ENCODE results near the gene ABCC1. TPM values are rescaled to one million over a fixed set of nuclear protein-coding genes. Genes with fewer than 3 reads are reported as not detected.
"Not testable (repeated sequence)": the region's sequence is repeated elsewhere in the genome, so short reads cannot be mapped to it uniquely, and the experiment has no call there.

The ABCC1 gene
- total RNA-seq, 2 donors from 2014 or later = 15.2 to 27.5 TPM

DNA sequence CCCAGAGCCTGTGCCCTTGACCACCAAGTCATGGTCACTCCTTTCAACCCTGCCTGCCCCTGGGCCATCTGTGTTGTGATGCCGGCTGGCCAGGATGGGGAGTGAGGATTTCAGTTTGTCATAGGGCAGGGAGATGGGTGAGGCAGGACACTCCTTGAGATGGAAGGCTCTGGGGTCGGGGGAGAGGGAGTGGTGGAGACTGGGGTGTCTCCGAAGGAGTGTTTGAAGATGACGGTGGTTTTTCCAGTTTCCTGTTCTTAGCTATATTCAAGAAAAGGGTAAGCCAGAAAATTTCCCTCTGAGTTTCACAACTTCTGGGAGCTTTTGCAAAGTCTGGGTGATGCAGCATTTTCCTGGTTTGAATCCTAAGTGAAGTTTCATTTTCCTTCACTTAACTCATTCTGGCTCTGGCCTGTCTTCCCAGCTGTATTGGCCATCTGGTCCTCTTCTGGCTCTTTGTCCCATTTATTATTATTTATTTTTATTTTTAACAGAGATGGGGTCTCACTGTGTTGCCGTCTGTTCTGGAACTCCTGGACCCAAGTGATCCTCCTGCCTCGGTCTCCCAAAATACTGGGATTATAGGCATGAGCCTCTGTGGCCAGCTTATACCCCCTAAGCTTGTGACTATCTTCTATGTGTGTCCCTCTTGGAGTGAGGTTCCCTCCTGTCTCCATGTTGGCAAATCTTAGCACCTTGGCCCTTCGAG is 27.7 kb downstream of the ABCC1 start:
- TF ChIP-seq, protein P1, sequence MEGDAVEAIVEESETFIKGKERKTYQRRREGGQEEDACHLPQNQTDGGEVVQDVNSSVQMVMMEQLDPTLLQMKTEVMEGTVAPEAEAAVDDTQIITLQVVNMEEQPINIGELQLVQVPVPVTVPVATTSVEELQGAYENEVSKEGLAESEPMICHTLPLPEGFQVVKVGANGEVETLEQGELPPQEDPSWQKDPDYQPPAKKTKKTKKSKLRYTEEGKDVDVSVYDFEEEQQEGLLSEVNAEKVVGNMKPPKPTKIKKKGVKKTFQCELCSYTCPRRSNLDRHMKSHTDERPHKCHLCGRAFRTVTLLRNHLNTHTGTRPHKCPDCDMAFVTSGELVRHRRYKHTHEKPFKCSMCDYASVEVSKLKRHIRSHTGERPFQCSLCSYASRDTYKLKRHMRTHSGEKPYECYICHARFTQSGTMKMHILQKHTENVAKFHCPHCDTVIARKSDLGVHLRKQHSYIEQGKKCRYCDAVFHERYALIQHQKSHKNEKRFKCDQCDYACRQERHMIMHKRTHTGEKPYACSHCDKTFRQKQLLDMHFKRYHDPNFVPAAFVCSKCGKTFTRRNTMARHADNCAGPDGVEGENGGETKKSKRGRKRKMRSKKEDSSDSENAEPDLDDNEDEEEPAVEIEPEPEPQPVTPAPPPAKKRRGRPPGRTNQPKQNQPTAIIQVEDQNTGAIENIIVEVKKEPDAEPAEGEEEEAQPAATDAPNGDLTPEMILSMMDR (IDR thresholded peaks at IDR 0.05) = no peak
- H3K27me3 ChIP-seq = no peaks in the 10 kb centered on the region
- H3K4me1 ChIP-seq = peaks cover 0 to 50% of the 10 kb centered on the region in 2 donors
- H3K36me3 ChIP-seq = no peaks in the 10 kb centered on the region
- H3K4me3 ChIP-seq = no peak overlapping the region
- peak; percentile 85 for DNase-seq (ENCODE audit: low spot score)
- H3K9me3 ChIP-seq = peaks cover 0 to 18% of the 10 kb centered on the region in 2 donors
- peak overlapping the region; percentile 70 to 84 for H3K27ac ChIP-seq

DNA sequence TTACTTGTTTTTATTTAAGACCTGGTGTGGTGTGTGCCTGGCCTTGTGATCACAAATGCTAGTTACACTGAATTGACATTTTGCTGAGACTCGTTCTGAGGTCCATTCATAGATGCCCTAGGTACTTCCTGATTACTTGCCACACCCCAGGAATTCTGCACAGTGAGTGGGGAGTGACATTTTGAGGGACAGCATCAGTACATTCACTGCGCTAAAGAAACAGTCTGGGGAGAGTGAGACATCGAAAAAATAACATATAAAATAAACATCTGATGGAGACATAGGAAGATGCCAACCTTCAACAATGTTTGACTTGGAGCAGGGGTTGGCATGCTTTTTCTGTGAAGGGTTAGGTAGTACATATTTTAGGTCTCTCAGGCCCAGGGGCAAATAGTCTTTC is 30.4 kb downstream of the ABCC1 start:
- TF ChIP-seq, protein P1 (IDR thresholded peaks at IDR 0.05) = no peak
- Histone ChIP-seq H3K9me3 (peaks cover 0 to 9% of the 10 kb centered on the region in 2 donors), H3K4me1 (peaks cover 0 to 45% of the 10 kb centered on the region in 2 donors), H3K27me3 (no peaks in the 10 kb centered on the region), H3K36me3 (no peaks in the 10 kb centered on the region), H3K27ac (no peak overlapping the region), H3K4me3 (no peak overlapping the region)
- DNase-seq (ENCODE audit: low spot score) = no peak

DNA sequence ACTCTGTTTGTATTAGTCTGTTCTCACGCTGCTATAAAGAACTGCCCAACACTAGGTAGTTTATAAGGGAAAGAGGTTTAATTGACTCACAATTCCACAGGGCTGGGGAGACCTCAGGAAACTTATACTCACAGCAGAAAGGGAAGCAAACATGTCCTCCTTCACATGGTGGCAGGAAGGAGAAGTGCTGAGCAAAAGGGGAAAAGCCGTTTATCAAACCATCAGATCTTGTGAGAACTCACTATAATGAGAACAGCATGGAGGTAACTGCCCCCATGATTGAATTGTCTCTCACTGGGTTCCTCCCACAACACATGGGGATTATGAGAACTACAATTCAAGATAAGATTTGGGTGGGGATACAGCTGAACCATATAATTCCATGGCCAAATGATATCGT is 30.9 kb downstream of the ABCC1 start:
- H3K27ac ChIP-seq = no peak overlapping the region
- no peaks in the 10 kb centered on the region for H3K27me3 ChIP-seq
- H3K36me3 ChIP-seq = no peaks in the 10 kb centered on the region
- H3K9me3 ChIP-seq = peaks cover 0 to 9% of the 10 kb centered on the region in 2 donors
- H3K4me1 ChIP-seq = peaks cover 0 to 40% of the 10 kb centered on the region in 2 donors
- no peak overlapping the region for H3K4me3 ChIP-seq
- DNase-seq (ENCODE audit: low spot score) = no peak
- TF ChIP-seq, protein P1 (IDR thresholded peaks at IDR 0.05) = no peak

DNA sequence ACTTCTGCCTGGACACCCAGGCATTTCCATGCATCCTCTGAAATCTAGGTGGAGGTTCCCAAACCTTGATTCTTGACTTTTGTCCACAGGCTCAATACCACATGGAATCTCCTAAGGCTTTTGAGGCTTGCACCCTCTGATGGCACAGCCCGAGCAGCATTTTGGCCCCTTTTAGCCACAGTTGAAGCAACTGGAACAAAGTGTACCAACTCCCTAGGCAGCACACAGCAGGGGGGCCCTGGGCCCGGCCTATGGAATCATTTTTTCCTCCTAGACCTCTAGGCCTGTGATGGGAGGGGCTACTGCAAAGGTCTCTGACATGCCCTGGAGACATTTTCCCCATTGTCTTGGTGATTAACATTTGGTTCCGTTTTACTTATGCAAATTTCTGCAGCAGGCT is 32.0 kb downstream of the ABCC1 start:
- H3K4me1 ChIP-seq = peaks cover 0 to 31% of the 10 kb centered on the region in 2 donors
- H3K4me3 ChIP-seq = no peak overlapping the region
- no peaks in the 10 kb centered on the region for H3K36me3 ChIP-seq
- TF ChIP-seq, protein P1 (IDR thresholded peaks at IDR 0.05) = no peak
- no peak overlapping the region for H3K27ac ChIP-seq
- H3K27me3 ChIP-seq = no peaks in the 10 kb centered on the region
- H3K9me3 ChIP-seq = peaks cover 0 to 9% of the 10 kb centered on the region in 2 donors
- DNase-seq (ENCODE audit: low spot score) = no peak

DNA sequence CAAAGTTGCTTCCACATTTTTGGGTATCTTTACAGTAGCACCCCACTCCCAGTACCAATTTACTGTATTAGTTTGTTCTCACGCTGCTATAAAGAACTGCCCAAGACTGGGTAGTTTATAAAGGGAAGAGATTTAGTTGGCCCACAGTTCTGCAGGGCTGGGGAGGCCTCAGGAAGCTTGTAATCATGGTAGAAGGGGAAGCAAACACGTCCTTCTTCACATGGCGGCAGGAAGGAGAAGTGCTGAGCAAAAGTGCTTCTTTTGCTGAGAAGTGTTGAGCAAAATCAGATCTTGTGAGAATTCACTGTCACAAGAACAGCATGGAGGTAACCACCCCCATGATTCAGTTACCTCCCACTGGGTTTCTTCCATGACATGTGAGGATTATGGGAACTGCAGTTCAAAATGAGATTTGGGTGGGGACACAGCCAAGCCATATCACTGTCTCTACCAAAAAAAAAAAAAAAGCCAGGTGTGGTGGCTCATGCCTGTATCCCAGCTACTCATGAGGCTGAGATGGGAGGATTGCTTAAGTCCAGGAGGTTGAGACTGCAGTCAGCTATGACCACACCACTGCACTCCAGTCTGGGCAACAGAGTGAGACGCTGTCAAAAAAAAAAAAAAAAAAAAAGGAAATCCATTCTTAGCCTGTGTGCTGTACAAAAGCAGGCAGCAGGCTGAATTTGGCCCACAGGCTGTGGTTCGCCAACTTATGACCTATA is 32.9 kb downstream of the ABCC1 start:
- DNase-seq (ENCODE audit: low spot score); H3K4me3 ChIP-seq; H3K27ac ChIP-seq; H3K36me3 ChIP-seq; H3K27me3 ChIP-seq; H3K9me3 ChIP-seq: not testable (repeated sequence)
- H3K4me1 ChIP-seq = peaks cover 0 to 25% of the 10 kb centered on the region in 2 donors

DNA sequence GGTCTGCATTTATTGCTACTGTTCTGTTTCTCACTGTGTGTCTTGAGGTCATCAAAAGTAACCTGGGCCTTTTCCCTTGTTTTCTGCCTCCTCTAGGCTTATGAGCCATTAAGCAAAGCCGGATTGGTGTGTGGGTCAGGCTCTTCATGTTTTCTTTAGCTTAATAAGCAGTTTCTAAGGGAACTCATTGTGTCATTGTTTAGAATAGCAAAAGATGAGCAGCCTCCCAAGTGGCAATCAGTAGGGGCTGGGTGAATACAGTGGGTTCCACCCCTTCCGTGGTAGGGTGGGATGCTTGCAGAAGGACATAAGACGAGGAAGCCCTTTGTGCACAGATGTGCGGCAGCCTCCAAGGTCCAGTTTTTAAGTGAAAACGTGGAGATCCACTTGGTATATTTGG is 34.5 kb downstream of the ABCC1 start:
- H3K27ac ChIP-seq = no peak overlapping the region
- H3K4me3 ChIP-seq = no peak overlapping the region
- peaks cover 0 to 9% of the 10 kb centered on the region in 2 donors for H3K9me3 ChIP-seq
- H3K36me3 ChIP-seq = no peaks in the 10 kb centered on the region
- H3K4me1 ChIP-seq = peaks cover 0 to 38% of the 10 kb centered on the region in 2 donors
- TF ChIP-seq, protein P1 (IDR thresholded peaks at IDR 0.05) = no peak
- DNase-seq (ENCODE audit: low spot score) = no peak
- no peaks in the 10 kb centered on the region for H3K27me3 ChIP-seq
